ENCODE results near the gene PRRC2B. TPM values are rescaled to one million over a fixed set of nuclear protein-coding genes. Genes with fewer than 3 reads are reported as not detected.

The PRRC2B gene
- total and polyA plus RNA-seq, 2 of the 13 experiments (the other 11 are each of a cell fraction or from before 2014, with no cell fraction given), result 20.8 to 37.4 TPM

DNA sequence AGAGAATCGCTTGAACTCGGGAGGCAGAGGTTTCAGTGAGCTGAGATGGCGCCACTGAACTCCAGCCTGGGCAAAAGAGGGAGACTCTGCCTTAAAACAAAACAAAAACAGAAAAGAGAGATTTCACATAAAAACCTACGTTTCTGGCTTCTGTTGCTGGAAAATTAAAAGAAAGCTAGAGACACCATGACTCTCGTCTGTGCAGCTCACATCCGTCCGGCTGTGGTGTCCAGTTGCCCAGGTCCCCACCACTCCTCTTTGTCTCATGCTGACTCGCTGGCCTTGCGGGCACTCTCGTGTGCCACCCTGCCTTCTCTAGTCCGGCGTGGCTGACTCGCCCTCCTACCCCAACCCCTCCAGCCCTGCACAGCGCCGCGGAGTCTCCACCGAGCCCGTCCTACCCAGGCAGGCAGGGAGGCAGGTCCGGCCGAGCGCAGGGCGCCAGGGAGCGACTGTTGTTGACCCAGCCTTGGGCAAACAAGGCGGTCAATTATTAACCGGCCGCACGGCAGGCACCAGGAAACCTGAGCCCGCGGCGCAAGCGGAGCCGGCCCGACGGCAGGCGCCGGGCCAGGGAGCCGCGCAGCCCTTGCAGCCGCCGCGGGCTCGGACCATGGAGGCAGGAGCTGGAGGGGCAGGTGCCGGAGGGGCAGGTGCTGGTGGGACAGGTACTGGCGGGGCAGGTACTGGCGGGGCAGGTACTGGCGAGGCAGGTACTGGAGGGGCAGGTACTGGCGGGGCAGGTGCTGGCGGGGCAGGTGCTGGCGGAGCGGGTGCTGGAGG, 151.3 kb downstream of the PRRC2B start, which contains the start of gene PRRT1B (continued):
- TF ChIP-seq, protein P1, sequence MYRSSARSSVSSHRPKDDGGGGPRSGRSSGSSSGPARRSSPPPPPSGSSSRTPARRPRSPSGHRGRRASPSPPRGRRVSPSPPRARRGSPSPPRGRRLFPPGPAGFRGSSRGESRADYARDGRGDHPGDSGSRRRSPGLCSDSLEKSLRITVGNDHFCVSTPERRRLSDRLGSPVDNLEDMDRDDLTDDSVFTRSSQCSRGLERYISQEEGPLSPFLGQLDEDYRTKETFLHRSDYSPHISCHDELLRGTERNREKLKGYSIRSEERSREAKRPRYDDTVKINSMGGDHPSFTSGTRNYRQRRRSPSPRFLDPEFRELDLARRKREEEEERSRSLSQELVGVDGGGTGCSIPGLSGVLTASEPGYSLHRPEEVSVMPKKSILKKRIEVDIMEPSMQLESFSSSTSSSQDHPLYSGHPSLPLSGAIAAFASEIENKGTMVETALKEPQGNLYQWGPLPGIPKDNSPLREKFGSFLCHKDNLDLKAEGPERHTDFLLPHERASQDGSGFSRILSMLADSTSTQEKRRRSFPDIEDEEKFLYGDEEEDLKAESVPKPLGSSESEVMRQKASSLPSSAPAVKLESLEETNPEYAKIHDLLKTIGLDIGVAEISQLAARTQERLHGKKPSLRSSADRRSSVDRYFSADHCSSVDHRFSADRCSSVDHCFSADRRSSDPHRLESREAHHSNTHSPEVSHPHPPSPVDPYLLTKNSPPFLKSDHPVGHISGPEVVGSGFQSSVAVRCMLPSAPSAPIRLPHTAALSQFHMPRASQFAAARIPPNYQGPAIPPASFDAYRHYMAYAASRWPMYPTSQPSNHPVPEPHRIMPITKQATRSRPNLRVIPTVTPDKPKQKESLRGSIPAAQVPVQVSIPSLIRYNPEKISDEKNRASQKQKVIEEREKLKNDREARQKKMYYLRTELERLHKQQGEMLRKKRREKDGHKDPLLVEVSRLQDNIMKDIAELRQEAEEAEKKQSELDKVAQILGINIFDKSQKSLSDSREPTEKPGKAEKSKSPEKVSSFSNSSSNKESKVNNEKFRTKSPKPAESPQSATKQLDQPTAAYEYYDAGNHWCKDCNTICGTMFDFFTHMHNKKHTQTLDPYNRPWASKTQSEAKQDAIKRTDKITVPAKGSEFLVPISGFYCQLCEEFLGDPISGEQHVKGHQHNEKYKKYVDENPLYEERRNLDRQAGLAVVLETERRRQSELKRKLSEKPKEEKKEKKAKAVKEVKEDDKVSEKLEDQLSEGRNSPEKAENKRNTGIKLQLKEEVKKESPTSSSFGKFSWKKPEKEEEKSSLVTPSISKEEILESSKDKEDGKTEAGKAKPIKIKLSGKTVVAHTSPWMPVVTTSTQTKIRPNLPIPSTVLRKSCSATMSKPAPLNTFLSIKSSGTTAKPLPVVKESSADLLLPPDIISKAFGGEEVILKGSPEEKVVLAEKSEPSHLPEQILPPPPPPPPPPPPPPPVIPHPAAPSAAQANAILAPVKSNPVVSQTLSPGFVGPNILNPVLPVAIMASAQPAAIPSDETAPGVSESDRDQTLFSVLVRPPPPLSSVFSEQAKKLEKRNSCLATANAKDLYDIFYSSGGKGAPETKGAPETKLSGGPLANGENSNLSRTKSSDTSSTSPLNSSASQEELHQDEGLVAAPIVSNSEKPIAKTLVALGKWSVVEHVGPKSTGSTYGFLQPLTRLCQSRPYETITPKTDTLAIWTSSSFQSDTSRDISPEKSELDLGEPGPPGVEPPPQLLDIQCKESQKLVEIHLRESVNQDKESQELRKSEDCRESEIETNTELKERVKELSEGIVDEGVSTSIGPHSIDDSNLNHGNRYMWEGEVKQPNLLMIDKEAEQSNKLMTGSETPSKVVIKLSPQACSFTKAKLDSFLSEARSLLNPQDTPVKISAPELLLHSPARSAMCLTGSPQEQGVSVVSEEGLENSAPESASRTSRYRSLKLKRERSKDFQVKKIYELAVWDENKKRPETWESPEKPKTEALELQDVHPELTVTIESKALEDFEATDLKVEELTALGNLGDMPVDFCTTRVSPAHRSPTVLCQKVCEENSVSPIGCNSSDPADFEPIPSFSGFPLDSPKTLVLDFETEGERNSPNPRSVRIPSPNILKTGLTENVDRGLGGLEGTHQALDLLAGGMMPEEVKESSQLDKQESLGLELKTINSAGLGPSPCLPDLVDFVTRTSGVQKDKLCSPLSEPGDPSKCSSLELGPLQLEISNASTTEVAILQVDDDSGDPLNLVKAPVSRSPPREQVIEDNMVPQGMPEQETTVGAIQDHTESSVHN (CRISPR knock-in tag; IDR thresholded peaks at IDR 0.05), result no peak
- no peak for TF ChIP-seq ZIK1 (CRISPR knock-in tag; IDR thresholded peaks at IDR 0.05; ENCODE audit: borderline replicate concordance, low read depth)
- no peak; the same call in 1 of the 2 replicates for TF ChIP-seq ZNF607 (CRISPR knock-in tag; IDR thresholded peaks at IDR 0.05; ENCODE audit: borderline replicate concordance)
- TF ChIP-seq WIZ (CRISPR knock-in tag; IDR thresholded peaks at IDR 0.05), result no peak
- TF ChIP-seq NR2F1 (CRISPR knock-in tag; IDR thresholded peaks at IDR 0.05), result 0 out of 4 replicates have a peak, but pooled peaks of 1 of the 2 experiments have one; percentile 12
- no peak for TF ChIP-seq MZF1 (CRISPR knock-in tag; IDR thresholded peaks at IDR 0.05; ENCODE audit: borderline replicate concordance)
- no peak for TF ChIP-seq ZNF12 (CRISPR knock-in tag; IDR thresholded peaks at IDR 0.05)
- TF ChIP-seq, protein P2, sequence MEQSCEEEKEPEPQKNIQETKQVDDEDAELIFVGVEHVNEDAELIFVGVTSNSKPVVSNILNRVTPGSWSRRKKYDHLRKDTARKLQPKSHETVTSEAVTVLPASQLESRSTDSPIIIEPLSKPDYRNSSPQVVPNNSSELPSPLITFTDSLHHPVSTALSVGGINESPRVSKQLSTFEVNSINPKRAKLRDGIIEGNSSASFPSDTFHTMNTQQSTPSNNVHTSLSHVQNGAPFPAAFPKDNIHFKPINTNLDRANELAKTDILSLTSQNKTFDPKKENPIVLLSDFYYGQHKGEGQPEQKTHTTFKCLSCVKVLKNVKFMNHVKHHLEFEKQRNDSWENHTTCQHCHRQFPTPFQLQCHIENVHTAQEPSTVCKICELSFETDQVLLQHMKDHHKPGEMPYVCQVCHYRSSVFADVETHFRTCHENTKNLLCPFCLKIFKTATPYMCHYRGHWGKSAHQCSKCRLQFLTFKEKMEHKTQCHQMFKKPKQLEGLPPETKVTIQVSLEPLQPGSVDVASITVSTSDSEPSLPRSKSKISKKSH (CRISPR knock-in tag; IDR thresholded peaks at IDR 0.05; ENCODE audit: borderline replicate concordance), result no peak
- TF ChIP-seq, protein P3, sequence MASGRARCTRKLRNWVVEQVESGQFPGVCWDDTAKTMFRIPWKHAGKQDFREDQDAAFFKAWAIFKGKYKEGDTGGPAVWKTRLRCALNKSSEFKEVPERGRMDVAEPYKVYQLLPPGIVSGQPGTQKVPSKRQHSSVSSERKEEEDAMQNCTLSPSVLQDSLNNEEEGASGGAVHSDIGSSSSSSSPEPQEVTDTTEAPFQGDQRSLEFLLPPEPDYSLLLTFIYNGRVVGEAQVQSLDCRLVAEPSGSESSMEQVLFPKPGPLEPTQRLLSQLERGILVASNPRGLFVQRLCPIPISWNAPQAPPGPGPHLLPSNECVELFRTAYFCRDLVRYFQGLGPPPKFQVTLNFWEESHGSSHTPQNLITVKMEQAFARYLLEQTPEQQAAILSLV (CRISPR knock-in tag; IDR thresholded peaks at IDR 0.05; ENCODE audit: borderline replicate concordance), result no peak; the same call in 1 of the 2 replicates
- no peak for TF ChIP-seq ZNF83 (CRISPR knock-in tag; IDR thresholded peaks at IDR 0.05; ENCODE audit: borderline replicate concordance)
- peak; percentile 47; the same call in 1 of the 2 replicates for TF ChIP-seq FOSL2 (CRISPR knock-in tag; IDR thresholded peaks at IDR 0.05)
- no peak for TF ChIP-seq SRSF9 (IDR thresholded peaks at IDR 0.05; ENCODE audit: borderline replicate concordance, insufficient read depth, low read depth, low read length, poor library complexity, severe bottlenecking)
- TF ChIP-seq, protein P4, sequence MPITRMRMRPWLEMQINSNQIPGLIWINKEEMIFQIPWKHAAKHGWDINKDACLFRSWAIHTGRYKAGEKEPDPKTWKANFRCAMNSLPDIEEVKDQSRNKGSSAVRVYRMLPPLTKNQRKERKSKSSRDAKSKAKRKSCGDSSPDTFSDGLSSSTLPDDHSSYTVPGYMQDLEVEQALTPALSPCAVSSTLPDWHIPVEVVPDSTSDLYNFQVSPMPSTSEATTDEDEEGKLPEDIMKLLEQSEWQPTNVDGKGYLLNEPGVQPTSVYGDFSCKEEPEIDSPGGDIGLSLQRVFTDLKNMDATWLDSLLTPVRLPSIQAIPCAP (CRISPR knock-in tag; IDR thresholded peaks at IDR 0.05; ENCODE audit: low read depth), result no peak; the same call in 1 of the 2 replicates
- peak; percentile 39; the same call in 1 of the 2 replicates for TF ChIP-seq STAG1 (CRISPR knock-in tag; IDR thresholded peaks at IDR 0.05)
- no peak for TF ChIP-seq KAT7 (CRISPR knock-in tag; IDR thresholded peaks at IDR 0.05; ENCODE audit: borderline replicate concordance)
- no peak for TF ChIP-seq SIN3B (IDR thresholded peaks at IDR 0.05; ENCODE audit: low read length)
